Parathyroid adenoma (tissue), 2 donors: Measurements from ENCODE around the gene AP2A1.

Experiments
- H2AFZ ChIP-seq: fragments of 300-600 bp; sonication (generic); one replicate; pipeline ENCODE4 v1.7.0; 2017; ENCODE audit warnings: antibody characterized with exemption, mild to moderate bottlenecking
- H3K27ac ChIP-seq: fragments of 300-600 bp; sonication (generic); one replicate; pipeline ENCODE4 v1.7.0; 2017
- H3K27me3 ChIP-seq: fragments of 300-600 bp; sonication (generic); one replicate; pipeline ENCODE4 v1.7.0; 2017; ENCODE audit warnings: low read length; ENCODE audit not compliant: control insufficient read depth, insufficient read depth
- H3K36me3 ChIP-seq: fragments of 300-600 bp; sonication (generic); one replicate; pipeline ENCODE4 v1.7.0; 2017; ENCODE audit warnings: low read length; ENCODE audit not compliant: control insufficient read depth, insufficient read depth
- H3K4me1 ChIP-seq: fragments of 300-600 bp; sonication (generic); one replicate; pipeline ENCODE4 v1.7.0; 2017; ENCODE audit warnings: control low read depth
- H3K4me2 ChIP-seq: fragments of 300-600 bp; sonication (generic); one replicate; pipeline ENCODE4 v1.7.0; 2017; ENCODE audit warnings: low read length
- H3K4me3 ChIP-seq: fragments of 300-600 bp; sonication (generic); one replicate; pipeline ENCODE4 v1.7.0; 2017; ENCODE audit warnings: low read depth, low read length
- H3K79me2 ChIP-seq: fragments of 300-600 bp; sonication (generic); one replicate; pipeline ENCODE4 v1.7.0; 2017; ENCODE audit warnings: control low read depth
- H3K9ac ChIP-seq: fragments of 300-600 bp; sonication (generic); one replicate; pipeline ENCODE4 v1.7.0; 2017; ENCODE audit warnings: mild to moderate bottlenecking
- H3K9me3 ChIP-seq: fragments of 300-600 bp; sonication (generic); one replicate; pipeline ENCODE4 v1.7.0; 2017; ENCODE audit warnings: low read length; ENCODE audit not compliant: control insufficient read depth
- TF ChIP-seq, protein P1 (sequence below): fragments of 300-600 bp; sonication (generic); IDR thresholded peaks from one replicate; pipeline ENCODE4 v1.7.0; 2017; ENCODE audit warnings: antibody characterized with exemption, mild to moderate bottlenecking
- donor health status: primary hyperparathyroidism.

AP2A1 gene

DNA sequence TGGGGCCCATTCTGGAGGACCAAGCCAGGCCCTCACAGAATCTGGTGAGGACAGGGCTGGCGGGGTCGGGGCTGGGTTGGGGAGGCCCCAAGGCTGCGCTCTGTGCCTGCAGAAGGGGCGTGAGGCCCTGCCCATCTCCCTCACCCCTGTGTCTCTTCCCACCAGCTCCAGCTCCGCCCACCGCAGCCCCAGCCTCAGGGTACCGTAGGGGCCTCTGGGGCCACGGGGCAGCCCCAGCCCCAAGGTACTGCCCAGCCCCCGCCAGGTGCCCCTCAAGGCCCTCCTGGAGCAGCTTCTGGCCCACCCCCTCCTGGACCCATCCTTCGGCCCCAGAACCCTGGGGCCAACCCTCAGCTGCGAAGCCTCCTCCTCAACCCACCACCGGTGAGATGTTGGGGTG lies 68.8 kb downstream of the AP2A1 start:
- H3K79me2 ChIP-seq: peaks cover 2% of the 10 kb centered on the region
- no peaks in the 10 kb centered on the region for H3K4me1 ChIP-seq
- no peak overlapping the region for H3K4me3 ChIP-seq
- no peak overlapping the region for H3K9ac ChIP-seq
- no peak overlapping the region for H2AFZ ChIP-seq
- no peaks in the 10 kb centered on the region for H3K27me3 ChIP-seq
- no peaks in the 10 kb centered on the region for H3K9me3 ChIP-seq
- no peaks in the 10 kb centered on the region for H3K36me3 ChIP-seq
- no peak overlapping the region for H3K27ac ChIP-seq
- TF ChIP-seq, protein P1, sequence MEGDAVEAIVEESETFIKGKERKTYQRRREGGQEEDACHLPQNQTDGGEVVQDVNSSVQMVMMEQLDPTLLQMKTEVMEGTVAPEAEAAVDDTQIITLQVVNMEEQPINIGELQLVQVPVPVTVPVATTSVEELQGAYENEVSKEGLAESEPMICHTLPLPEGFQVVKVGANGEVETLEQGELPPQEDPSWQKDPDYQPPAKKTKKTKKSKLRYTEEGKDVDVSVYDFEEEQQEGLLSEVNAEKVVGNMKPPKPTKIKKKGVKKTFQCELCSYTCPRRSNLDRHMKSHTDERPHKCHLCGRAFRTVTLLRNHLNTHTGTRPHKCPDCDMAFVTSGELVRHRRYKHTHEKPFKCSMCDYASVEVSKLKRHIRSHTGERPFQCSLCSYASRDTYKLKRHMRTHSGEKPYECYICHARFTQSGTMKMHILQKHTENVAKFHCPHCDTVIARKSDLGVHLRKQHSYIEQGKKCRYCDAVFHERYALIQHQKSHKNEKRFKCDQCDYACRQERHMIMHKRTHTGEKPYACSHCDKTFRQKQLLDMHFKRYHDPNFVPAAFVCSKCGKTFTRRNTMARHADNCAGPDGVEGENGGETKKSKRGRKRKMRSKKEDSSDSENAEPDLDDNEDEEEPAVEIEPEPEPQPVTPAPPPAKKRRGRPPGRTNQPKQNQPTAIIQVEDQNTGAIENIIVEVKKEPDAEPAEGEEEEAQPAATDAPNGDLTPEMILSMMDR: no peak
- no peak overlapping the region for H3K4me2 ChIP-seq

DNA sequence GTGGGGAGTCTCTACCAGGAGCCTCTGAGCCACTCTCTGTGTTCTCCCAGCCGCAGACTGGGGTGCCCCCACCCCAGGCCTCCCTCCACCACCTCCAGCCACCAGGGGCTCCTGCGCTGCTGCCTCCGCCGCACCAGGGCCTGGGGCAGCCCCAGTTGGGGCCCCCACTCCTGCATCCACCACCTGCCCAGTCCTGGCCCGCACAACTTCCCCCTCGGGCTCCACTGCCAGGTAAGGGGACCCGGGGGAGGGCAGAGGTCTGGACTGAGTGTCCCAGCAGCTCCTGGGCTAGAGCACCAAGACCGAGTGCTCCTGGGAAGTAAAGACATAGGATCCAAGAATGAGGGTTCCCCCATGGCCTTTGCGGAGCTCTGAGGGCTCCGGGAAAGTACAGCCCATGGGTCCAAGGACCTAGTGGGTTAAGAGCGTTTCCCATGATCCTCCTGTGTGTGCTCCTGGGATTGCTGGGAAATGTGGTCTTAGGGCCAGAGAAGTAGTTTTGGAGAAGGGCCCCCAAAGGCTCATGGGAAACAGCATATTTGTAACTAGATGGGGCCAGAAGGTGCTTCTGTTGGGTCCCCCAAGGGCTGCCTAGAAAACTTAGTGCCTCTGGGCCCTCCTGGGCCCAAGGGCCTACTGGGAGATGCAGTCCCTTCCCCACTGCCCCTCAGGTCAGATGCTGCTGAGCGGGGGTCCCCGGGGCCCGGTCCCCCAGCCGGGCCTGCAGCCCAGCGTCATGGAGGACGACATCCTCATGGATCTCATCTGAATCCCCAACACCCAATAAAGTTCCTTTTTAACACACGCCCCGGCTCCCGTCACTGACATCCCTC lies 69.6 kb downstream of the AP2A1 start:
- Histone ChIP-seq H3K27ac (no peak overlapping the region), H3K4me2 (no peak overlapping the region), H3K9ac (no peak overlapping the region), H3K9me3 (no peaks in the 10 kb centered on the region), H3K79me2 (no peaks in the 10 kb centered on the region), H3K4me1 (no peaks in the 10 kb centered on the region), H3K36me3 (no peaks in the 10 kb centered on the region), H3K27me3 (no peaks in the 10 kb centered on the region), H2AFZ (no peak overlapping the region), H3K4me3 (no peak overlapping the region)
- TF ChIP-seq, protein P1: no peak

DNA sequence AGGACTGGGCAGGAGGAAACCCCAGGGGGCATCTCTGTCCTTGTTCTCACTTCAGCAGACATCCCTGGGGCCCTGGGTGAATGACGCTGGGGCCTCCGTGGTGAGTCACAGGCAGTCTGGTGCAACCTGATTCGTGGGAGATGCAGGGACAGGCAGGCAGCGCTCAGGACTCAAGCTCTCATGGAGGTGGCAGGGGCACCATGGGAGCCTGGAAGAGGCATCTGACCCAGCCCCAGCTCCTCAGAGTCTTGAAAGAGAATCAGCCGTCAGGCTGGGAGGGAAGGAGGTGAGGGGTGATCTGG lies 70.2 kb downstream of the AP2A1 start:
- Histone ChIP-seq H2AFZ (no peak overlapping the region), H3K4me2 (no peak overlapping the region), H3K9ac (no peak overlapping the region), H3K79me2 (no peaks in the 10 kb centered on the region), H3K4me1 (no peaks in the 10 kb centered on the region), H3K4me3 (no peak overlapping the region), H3K36me3 (no peaks in the 10 kb centered on the region), H3K27ac (no peak overlapping the region), H3K27me3 (no peaks in the 10 kb centered on the region), H3K9me3 (no peaks in the 10 kb centered on the region)
- TF ChIP-seq, protein P1: no peak

DNA sequence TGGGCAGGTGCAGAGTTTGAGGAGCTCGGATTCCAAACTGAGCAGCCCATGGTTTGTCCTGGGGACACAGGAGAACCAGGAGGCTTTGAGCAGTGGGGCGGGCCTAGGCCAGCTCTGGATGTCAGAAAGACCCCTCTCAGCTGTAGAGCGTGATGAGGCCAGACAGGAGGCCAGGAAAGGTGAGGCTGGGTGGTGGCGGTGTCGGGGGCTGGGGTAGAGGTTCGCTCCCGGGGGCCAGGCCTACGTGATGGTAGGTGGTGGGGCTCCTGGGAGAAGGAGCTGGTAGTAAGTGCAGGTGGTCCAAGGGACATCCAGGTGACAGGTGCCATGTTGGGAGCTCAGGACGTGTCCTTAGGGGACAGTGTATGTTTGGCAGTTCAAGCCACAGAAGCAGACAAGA lies 70.6 kb downstream of the AP2A1 start:
- Histone ChIP-seq H3K4me1 (no peaks in the 10 kb centered on the region), H3K79me2 (no peaks in the 10 kb centered on the region), H2AFZ (no peak overlapping the region), H3K4me3 (no peak overlapping the region), H3K36me3 (no peaks in the 10 kb centered on the region), H3K9me3 (no peaks in the 10 kb centered on the region), H3K4me2 (no peak overlapping the region), H3K9ac (no peak overlapping the region), H3K27me3 (no peaks in the 10 kb centered on the region), H3K27ac (no peak overlapping the region)
- TF ChIP-seq, protein P1: no peak
